Measurements from ENCODE around the gene ATG4D. TPM values are rescaled to one million over a fixed set of nuclear protein-coding genes. Genes with fewer than 3 reads are reported as not detected.

The ATG4D gene
- total and polyA plus RNA-seq, 2 experiments from 2014 or later: 15.1 to 55.5 TPM

GRCh38 chr19:10546817-10547216 lies 3.1 kb downstream of the ATG4D start:
- no peak overlapping the region for H3K27ac ChIP-seq (ENCODE audit: low read depth)
- ATAC-seq: no peak
- H3K4me2 ChIP-seq: no peak overlapping the region
- H3K4me1 ChIP-seq (ENCODE audit: insufficient read depth): no peaks in the 10 kb centered on the region; the same call in 1 of the 2 replicates
- no peak overlapping the region for H2AFZ ChIP-seq
- peaks cover 3% of the 10 kb centered on the region; the same call in 1 of the 2 replicates for H4K20me1 ChIP-seq (replicated peaks; ENCODE audit: insufficient read depth)
- no peak overlapping the region for H3K4me3 ChIP-seq
- no peak for TF ChIP-seq ZNF331 (CRISPR knock-in tag; IDR thresholded peaks at IDR 0.05; ENCODE audit: low read depth)
- no peak for TF ChIP-seq ZNF114 (CRISPR knock-in tag; IDR thresholded peaks at IDR 0.05)
- TF ChIP-seq ZNF462 (CRISPR knock-in tag; IDR thresholded peaks at IDR 0.05): no peak
- no peak for TF ChIP-seq STAT1 (IDR thresholded peaks at IDR 0.05; ENCODE audit: unreplicated experiment)
- TF ChIP-seq EZH2 (IDR thresholded peaks at IDR 0.05; ENCODE audit: low read depth, unreplicated experiment): no peak
- TF ChIP-seq CTCF (conservative IDR thresholded peaks at IDR 0.05; ENCODE audit: low read depth in 2 of 2): no peak
- no peak for TF ChIP-seq REST (IDR thresholded peaks at IDR 0.05; ENCODE audit: unreplicated experiment)
- TF ChIP-seq POLR2AphosphoS5 (IDR thresholded peaks at IDR 0.05; ENCODE audit: low read depth): no peak
- no peak for TF ChIP-seq EZH2phosphoT487 (IDR thresholded peaks at IDR 0.05; ENCODE audit: unreplicated experiment)
- no peak for TF ChIP-seq NANOG (IDR thresholded peaks at IDR 0.05; ENCODE audit: borderline replicate concordance)
- no peaks in the 10 kb centered on the region for H3K4me1 Mint-ChIP-seq
- H3K9me2 ChIP-seq (ENCODE audit: insufficient read depth): no peaks in the 10 kb centered on the region
- H3F3A ChIP-seq (replicated peaks; ENCODE audit: low read depth): peaks cover 12% of the 10 kb centered on the region; the same call in 1 of the 2 replicates
- H3K9me3 Mint-ChIP-seq: no peaks in the 10 kb centered on the region
- peaks cover 17% of the 10 kb centered on the region for H3K79me2 ChIP-seq (replicated peaks; ENCODE audit: insufficient read depth)
- H3K36me3 ChIP-seq (ENCODE audit: insufficient read depth): peaks cover 6% of the 10 kb centered on the region; the same call in 1 of the 2 replicates
- peaks cover 9% of the 10 kb centered on the region for H3K27me3 Mint-ChIP-seq (ENCODE audit: insufficient read depth, low read depth, poor library complexity)
- peaks cover 44% of the 10 kb centered on the region for H3K36me3 Mint-ChIP-seq (ENCODE audit: low read depth)
- H3K27ac Mint-ChIP-seq: no peak overlapping the region
- no peaks in the 10 kb centered on the region for H3K27me3 ChIP-seq (ENCODE audit: insufficient read depth)
- DNase-seq (ENCODE audit: low spot score): no peak
- no peak overlapping the region for H3K4me3 Mint-ChIP-seq

All from GM23338 (cell line).